Nephron progenitor cell (in vitro differentiated cells): ENCODE data around the gene MORC1.

Experiments used
- DNase-seq: peaks from one replicate; pipeline ENCODE4 v3.0.0; 2021
- H3K27ac Mint-ChIP-seq: 2 replicates; pipeline ENCODE4 v1.8.0; 2021; ENCODE audit warnings: mild to moderate bottlenecking, moderate library complexity, mixed read lengths
- H3K27me3 Mint-ChIP-seq: 2 replicates; pipeline ENCODE4 v1.8.0; 2021; ENCODE audit warnings: mild to moderate bottlenecking, low read depth, mixed read lengths; ENCODE audit not compliant: poor library complexity
- H3K36me3 Mint-ChIP-seq: 2 replicates; pipeline ENCODE4 v1.8.0; 2021; ENCODE audit warnings: low read depth, mixed read lengths
- H3K4me1 Mint-ChIP-seq: 2 replicates; pipeline ENCODE4 v1.8.0; 2021; ENCODE audit warnings: mixed read lengths
- H3K4me3 Mint-ChIP-seq: 2 replicates; pipeline ENCODE4 v1.8.0; 2021; ENCODE audit warnings: mild to moderate bottlenecking, moderate library complexity, mixed read lengths
- H3K9me3 Mint-ChIP-seq: 2 replicates; pipeline ENCODE4 v1.8.0; 2021; ENCODE audit warnings: mild to moderate bottlenecking, moderate library complexity, mixed read lengths
- TF ChIP-seq, protein P1 (sequence below): fragments of 200-600 bp; sonication (generic); IDR thresholded peaks from 2 replicates; pipeline ENCODE4 v1.5.0; 2021; ENCODE audit warnings: antibody characterized with exemption

MORC1 gene

DNA sequence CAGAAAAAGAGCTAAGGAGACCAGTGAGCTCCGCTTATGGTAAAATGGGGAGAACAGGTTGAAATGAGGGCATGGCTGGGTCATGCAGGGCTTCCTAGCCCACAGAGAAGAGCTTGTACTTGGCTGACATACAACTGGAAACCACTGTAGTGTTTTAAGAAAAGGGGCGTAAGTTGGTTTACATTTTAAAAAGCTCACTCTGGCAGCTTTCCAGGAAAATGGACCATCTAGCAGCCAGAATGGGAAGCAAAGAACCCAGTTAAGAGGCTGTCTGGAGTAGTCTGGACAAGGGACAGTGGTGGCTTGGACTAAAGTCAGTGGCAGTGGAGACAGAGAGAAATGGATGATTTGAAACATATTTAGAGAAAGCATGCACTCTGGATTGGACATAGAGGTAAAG lies 1.9 kb downstream of the MORC1 start:
- no peak overlapping the region for H3K27ac Mint-ChIP-seq
- peaks cover 4% of the 10 kb centered on the region for H3K27me3 Mint-ChIP-seq
- no peak for DNase-seq
- no peak overlapping the region for H3K4me3 Mint-ChIP-seq
- TF ChIP-seq, protein P1, sequence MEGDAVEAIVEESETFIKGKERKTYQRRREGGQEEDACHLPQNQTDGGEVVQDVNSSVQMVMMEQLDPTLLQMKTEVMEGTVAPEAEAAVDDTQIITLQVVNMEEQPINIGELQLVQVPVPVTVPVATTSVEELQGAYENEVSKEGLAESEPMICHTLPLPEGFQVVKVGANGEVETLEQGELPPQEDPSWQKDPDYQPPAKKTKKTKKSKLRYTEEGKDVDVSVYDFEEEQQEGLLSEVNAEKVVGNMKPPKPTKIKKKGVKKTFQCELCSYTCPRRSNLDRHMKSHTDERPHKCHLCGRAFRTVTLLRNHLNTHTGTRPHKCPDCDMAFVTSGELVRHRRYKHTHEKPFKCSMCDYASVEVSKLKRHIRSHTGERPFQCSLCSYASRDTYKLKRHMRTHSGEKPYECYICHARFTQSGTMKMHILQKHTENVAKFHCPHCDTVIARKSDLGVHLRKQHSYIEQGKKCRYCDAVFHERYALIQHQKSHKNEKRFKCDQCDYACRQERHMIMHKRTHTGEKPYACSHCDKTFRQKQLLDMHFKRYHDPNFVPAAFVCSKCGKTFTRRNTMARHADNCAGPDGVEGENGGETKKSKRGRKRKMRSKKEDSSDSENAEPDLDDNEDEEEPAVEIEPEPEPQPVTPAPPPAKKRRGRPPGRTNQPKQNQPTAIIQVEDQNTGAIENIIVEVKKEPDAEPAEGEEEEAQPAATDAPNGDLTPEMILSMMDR = no peak
- peaks cover 49% of the 10 kb centered on the region for H3K4me1 Mint-ChIP-seq
- no peaks in the 10 kb centered on the region for H3K36me3 Mint-ChIP-seq
- peaks cover 8% of the 10 kb centered on the region for H3K9me3 Mint-ChIP-seq

DNA sequence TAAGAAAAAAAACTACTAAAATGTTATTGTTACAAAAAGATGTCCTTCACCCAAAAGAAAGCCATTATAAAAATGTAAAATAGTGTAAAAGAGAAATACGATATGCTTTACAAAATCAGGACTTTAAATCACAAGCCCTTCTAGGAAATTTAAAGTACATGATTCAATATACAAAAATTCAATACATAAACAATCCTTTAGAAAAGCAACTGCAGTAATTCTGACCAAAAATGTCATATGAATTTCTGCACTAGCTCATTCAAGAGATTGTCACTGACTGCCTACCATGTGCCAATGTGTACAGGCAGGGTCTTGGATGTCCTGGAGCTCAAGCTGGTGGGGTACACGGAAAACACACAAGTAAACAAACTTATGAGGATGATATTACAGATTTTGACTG lies 2.5 kb downstream of the MORC1 start:
- Mint-ChIP-seq H3K27ac (peak overlapping the region; percentile 5), H3K4me1 (peaks cover 47% of the 10 kb centered on the region), H3K27me3 (peaks cover 4% of the 10 kb centered on the region), H3K9me3 (peaks cover 8% of the 10 kb centered on the region), H3K36me3 (no peaks in the 10 kb centered on the region), H3K4me3 (no peak overlapping the region)
- TF ChIP-seq, protein P1 = no peak
- no peak for DNase-seq

DNA sequence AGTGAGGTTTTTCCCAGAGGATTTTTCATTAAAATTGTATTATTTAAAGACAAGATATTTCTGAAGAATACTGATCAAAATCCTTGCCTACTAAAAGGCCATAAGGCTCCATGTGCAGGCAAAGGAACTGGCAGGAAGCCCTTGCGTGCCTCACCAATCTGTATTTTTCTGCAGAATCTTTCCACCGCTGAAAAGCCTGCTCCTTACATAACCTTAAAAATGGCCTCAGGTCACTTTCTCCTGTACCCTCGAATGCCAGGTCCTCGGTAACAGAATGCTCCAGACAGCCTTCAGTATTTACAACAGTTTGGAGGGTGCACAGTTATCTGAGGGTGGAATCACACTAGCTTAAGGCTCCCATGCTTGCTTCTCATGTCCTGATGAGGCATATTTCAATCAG lies 3.2 kb downstream of the MORC1 start:
- Mint-ChIP-seq H3K4me1 (peaks cover 47% of the 10 kb centered on the region), H3K4me3 (no peak overlapping the region), H3K27ac (no peak overlapping the region), H3K27me3 (peaks cover 4% of the 10 kb centered on the region), H3K9me3 (peaks cover 8% of the 10 kb centered on the region), H3K36me3 (no peaks in the 10 kb centered on the region)
- TF ChIP-seq, protein P1 = no peak
- DNase-seq = no peak

DNA sequence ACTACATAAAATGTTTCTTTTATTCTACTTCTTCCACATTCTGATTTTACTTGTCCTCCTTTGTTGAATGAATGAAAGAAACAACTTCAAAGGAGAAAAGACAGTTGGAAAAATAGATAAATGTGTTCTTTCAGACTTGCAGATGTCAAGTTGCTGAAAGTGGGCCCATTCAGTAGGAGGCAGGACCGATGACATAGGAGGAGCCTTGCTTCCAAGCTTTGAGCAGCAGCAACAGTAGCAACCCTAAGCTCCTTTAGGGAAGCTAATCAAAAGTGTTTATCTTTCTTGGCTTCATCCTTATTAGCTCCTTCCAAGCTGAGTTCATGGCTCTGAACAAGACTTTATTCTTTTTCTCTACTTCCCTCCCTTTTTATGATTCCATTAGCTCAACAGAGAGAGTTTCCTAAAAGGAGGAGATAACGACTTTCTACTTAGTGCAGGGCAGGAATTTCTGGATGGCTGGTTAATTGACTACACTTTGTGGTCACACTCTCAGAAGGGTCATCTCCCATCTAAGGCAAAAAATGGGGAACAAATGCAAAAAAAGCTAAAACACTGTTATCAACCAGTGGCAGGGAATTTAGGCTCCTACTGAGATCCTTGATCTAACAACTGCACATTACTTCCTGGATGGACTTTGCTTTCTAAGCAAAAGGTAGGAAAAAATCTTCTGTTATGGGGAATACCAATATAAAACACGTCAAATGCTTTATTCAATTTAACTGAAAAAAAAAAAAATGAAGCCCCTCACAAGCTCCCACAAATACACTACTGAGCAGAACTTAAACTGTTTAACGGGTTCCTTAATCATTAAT lies 4.8 kb downstream of the MORC1 start:
- Mint-ChIP-seq H3K27me3 (peaks cover 4% of the 10 kb centered on the region), H3K36me3 (no peaks in the 10 kb centered on the region), H3K4me3 (no peak overlapping the region), H3K9me3 (peaks cover 6% of the 10 kb centered on the region), H3K27ac (peak overlapping the region; percentile 8), H3K4me1 (peaks cover 50% of the 10 kb centered on the region)
- DNase-seq = no peak
- TF ChIP-seq, protein P1 = no peak

DNA sequence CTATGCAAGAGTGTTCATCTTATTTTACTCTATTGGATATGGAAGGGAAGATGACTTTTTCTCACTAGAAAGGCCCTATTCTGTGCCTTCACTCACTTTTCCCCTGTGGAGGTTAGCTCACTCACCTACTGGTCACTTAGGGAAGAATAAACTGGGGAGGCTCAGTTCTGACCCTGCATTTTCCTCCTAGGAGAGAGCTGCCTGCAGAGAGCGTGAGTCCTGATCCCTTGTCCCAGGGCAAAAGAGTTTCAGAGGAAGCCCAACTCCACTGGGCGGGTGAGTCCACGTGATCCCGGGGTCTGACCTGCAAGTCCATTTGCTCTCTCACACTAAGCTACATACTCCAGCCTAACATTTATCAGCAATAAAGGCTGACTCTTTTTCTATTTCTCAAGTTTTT lies 8.4 kb downstream of the MORC1 start:
- Mint-ChIP-seq H3K36me3 (no peaks in the 10 kb centered on the region), H3K27ac (no peak overlapping the region), H3K9me3 (peaks cover 4% of the 10 kb centered on the region), H3K27me3 (peaks cover 10% of the 10 kb centered on the region), H3K4me1 (peaks cover 50% of the 10 kb centered on the region), H3K4me3 (no peak overlapping the region)
- TF ChIP-seq, protein P1 = no peak
- no peak for DNase-seq

DNA sequence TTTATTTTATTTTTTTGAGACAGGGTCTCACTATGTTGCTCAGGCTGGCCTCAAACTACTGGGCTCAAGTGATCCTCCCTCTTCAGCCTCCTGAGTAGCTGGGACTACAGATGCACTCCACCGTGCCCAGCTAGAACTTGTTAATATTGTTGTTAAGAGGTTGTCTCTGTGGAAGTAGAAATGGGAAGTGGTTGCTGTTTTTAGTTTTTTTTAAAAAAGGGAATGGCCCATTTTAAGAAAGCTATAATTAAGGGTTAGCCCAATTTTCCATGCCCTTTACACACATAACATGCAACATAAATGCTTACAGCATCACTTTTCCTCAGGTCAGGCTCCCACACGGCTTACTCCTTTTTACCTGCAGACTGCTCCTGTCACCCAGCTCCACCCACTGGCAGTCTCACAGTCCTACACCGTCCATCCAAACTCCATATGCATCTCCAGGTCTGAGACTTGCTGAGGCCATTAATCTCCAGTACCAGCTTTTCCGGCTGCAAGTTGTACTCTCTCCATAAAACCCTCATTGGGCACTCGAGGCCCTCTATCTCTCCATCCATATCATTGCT lies 19.8 kb downstream of the MORC1 start:
- H3K4me3 Mint-ChIP-seq = no peak overlapping the region

More for the DNA sequence above, 19.8 kb downstream of the MORC1 start:
- Mint-ChIP-seq H3K9me3 (no peaks in the 10 kb centered on the region), H3K27me3 (no peaks in the 10 kb centered on the region), H3K27ac (no peak overlapping the region), H3K4me1 (peaks cover 46% of the 10 kb centered on the region), H3K36me3 (no peaks in the 10 kb centered on the region)
- TF ChIP-seq, protein P1 = peak; percentile 32
- DNase-seq = peak; percentile 20
